NCI-H82 treated with DMSO at 0.1 percent for 48 hours (cell line): Measurements from ENCODE around the gene CPA5.
A peak's percentile ranks its signal among the peaks of the same experiment; 100 is the strongest.

Experiments
- DNase-seq: peaks from one replicate; lab custom pipeline; 2025; ENCODE audit not compliant: unreplicated experiment; lab: John Stamatoyannopoulos, UW

The CPA5 gene

DNA sequence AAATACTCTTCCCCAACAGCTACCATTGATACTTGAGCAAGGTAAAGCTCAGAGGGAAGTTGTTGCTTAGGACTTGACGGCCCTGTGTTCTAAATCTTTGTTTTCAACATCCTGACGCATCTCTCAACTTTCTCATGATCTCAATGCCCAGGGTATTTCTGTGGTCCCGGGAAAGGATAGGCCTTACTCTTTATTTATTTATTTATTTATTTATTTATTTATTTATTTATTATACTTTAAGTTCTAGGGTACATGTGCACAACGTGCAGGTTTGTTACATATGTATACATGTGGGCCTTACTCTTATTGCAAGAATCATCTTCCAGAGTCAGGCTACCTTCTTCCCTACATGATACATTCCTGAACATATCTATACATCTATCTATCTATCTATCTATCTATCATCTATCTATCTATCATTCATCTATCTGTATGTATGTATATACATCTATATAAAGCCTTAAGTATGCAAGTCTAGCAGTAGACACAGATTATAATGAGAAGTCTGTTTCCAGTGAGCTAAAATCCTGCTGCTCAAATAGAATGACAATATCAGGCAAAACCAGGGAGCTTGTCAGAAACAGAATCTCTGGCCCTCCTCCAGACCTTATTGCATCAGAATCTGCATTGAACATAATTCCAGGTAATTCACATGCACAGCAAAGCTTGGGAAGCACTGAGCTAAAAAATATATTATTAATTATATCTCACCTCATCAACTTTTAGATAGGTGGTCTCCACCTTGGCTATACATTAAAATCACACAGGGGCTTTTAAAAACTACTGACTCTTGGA is 12.2 kb upstream of the CPA5 start:
- DNase-seq, result no peak

- DNase-seq, result no peak
Measured at GRCh38 chr7:130333832-130334231, 10.8 kb upstream of the CPA5 start.

DNA sequence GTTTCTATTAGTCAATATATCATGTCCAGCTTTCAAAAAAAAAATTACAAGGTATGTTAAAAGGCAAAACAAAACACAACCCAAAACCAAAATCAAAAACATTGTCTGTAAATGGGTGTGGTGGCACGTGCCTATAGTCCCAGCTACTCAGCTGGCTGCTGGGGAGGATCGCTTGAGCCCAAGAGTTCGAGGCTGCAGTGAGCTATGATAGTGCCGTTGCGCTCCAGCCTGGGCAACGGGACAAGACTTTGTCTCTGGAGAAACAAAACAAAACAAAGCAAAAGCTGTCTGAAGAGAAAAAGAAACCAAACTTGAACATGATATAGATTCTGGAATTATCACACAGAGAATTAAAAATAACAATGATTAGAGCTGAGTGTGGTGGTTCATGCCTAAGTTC is 10.3 kb upstream of the CPA5 start:
- no peak for DNase-seq

- DNase-seq, result no peak
Measured at GRCh38 chr7:130337410-130337971, 7.1 kb upstream of the CPA5 start.

- no peak for DNase-seq
Measured at GRCh38 chr7:130338233-130338632, 6.4 kb upstream of the CPA5 start.

- no peak for DNase-seq
Measured at GRCh38 chr7:130341882-130342281, 2.7 kb upstream of the CPA5 start.

DNA sequence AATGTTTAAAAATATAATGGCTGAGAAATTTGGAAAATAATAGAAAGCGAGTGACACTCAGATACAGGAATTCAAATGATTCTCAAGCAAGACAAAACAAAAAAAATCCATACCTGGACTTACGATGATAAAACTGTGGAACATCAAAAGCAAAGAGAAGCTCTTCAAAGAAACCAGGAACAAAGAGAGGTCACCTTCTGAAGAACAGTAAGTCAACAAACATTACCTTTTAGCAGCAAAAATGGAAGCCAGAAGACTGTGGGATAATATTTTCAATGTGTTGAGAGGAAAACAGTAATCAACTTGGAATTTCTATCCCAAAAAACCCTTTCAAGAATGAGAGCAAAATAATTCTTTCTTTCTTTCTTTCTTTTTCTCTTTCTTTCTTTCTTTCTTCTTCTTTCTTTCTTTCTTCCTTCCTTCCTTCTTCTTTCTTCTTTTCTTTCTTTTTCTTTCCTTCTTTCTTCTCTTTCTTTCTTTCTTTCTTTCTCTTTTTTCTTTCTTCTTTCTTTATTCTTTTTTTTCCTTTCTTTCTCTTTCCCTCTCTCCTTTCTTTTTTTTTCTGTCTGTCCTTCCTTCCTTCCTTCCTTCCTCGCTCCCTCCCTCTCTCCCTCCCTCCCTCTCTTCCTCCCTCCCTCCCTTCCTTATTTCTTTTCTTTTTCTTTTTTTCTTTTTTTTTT is 1.8 kb upstream of the CPA5 start:
- DNase-seq, result no peak

- DNase-seq, result no peak
Measured at GRCh38 chr7:130345136-130345535, 520 bp downstream of the CPA5 start.

DNA sequence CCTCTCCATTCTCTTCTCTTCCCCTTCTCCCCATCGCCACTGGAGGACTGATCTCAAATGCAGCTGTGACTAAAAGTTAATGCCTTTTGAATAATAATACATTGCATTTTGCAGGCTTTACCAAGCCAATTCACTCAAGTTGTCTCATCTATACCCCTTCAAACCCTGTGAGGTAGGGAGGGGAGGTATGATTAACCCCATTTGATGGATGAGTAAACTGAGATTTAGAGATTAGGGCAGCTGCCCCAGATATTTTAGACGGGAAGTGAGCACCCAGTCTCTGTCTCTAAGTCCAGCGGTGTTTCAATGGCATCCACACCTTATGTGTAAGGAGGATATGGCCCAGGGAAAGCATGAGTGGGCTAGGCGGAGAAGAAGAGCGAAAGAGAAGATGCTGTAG is 1.1 kb downstream of the CPA5 start:
- DNase-seq, result no peak

DNA sequence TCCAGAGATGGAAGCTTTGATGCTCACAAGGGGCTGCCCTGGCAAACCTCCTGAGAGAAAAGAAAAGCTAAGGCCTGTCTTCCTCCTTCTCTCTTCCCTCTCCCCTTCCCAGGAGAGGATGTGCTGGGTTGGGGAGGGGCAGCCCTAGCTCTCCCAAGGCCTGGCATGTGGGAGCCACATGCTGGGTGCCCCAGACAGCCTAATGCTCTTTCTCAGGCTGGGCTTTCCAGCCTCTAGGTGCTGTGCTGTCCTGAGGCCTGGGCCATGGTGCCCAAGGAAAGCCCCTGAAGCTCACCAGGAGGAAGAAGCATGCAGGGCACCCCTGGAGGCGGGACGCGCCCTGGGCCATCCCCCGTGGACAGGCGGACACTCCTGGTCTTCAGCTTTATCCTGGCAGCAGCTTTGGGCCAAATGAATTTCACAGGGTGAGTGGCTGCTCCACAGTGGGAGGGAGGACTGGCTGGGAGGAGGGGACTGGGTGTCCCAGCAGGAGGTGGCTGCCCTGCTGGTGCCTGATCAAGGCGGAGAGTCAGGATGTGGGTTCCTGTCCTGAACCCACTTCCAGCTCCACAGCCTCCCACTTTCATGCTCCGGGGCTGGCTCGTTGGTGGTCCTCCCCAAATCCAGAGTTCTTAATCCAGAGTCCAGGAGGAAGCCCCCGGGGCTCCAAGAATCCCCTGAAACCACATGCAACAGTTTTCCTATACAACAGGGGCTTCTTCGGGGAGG is 1.7 kb downstream of the CPA5 start:
- DNase-seq, result no peak

DNA sequence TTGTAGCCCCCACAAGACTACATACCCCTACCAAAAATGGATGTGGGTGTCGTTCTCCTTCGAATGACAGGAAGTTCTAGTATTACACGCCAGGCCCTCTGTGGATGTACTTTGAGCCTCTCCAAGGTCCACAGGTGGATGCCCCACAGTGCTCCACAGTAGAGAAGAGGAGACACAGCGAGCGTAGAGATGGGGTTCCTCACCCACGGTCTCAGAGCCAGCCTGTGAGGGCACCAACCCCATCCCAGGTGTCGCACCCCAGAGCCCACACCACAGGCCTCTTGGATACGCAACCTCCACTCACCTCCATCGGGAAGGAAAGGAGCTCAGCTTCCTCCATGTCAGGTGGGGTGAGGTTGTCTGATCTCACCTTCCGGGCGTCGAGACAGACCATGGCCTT is 2.3 kb downstream of the CPA5 start:
- no peak for DNase-seq

GRCh38 chr7:130349911-130350782 is 5.5 kb downstream of the CPA5 start:
- no peak for DNase-seq

DNA sequence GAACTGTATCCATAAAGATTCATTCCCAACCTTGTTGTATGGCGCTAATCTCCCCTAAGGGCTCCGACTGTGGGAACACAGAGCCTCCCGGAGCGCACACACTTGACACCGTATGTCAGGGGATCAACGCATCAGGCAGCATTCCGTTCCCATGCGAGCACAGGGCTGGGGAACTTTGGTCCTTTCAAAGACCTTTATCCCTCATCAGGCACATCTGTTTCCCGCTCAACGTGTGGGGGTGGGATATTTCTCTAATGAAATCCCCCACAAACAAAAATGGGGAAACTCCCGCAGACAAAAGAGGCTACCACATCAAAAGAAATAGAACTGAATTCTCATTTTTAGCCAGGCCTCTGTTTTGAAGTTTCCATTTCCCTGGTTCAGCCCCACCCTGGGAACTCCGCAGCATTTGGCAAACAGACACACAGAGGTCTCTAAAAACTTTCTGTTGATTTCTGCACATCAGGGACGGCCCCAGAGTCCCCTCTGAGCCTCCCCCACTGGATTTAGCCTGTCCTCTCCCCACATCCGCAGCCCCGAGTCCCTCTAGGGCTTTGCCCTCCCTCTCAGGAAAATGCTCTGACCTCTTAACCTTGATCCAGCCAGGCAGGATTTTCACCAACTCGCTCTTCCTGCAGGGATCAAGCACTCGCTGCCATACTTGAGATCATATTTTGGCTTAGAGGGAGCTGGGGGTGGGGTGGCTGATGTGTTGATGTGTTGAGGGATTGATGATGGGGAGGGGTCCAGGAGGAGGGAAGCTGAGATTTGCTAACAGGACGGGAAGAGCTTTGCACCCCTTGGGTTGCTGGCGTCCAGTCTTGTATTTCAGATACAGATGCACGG is 6.6 kb downstream of the CPA5 start:
- peak; percentile 41 for DNase-seq

- DNase-seq, result no peak
Measured at GRCh38 chr7:130351791-130352090, 7.1 kb downstream of the CPA5 start.

GRCh38 chr7:130352194-130353074 is 7.8 kb downstream of the CPA5 start:
- DNase-seq, result no peak

DNA sequence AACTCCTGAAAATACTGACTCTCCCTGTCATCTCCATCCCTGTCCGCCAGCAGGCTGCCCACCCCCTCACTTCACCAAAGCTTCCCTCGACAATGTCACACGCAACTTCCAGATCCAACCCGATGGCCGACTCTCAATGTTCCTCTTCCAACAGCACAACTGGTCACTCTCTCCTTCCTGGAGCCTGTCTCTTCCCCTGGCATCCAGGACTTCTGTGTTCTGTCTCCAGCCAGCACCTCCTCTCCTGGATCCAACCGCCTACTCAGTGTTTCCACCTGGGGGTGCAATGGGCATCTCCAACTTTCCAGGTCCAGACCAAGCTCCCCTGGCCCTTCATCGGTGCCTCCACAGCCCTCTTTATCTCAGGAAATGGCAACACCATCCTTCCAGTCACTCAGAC is 8.6 kb downstream of the CPA5 start:
- no peak for DNase-seq

DNA sequence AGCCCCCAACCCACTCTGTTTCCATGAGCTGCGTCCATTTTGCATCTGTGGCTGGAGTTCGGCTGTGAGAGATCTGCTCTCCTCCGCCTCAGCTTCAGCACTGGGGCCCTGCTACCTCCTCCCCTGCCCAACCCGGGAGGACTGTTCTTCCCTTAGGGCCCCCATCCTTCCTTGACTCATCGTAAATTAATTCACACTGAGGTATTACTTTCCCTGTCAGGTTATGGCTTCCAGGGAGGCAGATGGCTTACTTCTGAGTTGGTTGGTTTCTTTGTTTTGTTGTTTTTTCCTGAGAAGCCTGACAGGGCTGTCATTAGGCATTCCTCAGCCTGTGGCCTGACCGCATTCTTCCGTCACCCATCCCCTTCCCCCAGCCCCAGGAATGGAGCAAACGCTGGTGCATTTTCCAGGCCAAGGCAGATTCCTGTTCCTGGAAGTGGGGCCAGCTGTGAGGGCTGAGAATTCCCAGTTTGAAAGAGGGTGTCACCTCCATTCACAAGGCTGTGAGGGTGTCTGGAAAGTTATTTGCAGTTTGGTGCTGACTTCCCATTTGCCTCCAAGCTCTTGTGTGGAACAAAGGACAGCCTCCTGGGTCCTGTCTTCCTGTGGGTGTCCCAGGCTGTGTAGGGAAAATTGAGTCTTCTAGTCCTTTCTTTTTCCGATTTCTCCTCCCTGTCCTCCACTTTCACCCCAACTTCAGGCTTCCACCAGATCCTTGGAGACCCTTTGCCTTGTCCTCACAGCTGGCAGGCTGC is 11.7 kb downstream of the CPA5 start:
- DNase-seq, result no peak

DNA sequence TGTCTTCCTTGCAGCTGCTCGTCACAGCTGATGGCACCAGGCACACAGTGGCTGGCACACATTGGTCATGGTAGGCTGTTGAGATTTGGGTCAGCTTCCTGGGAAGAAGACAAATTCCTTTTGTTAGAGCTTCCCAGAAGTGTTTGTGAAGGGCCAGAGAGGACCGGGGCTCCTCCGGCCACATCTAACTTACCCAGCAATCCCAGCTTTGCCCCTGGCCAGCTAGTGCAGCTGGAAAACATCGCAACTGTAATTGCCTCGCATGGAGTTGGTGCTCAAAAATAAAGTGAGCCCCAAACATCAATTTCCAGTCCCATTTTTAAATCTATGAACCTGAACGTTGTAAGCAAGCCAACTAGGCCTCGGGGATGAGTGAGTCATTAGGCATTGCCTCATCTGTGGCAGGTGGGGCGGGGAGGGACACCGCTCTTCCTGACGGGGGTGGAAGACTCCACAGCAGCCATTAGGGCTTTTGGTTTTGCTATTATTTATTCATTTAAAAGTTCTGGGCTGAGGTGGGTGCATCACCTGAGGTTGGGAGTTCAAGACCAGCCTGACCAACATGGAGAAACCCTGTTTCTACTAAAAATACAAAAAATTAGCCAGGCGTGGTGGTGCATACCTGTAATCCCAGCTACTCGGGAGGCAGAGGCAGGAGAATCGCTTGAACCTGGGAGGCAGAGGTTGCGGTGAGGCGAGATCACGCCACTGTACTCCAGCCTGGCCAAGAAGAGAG is 12.4 kb downstream of the CPA5 start:
- no peak for DNase-seq
